Mesodermal cell (in vitro differentiated cells): ENCODE measurements around the gene ADD2.

Experiments used
- H3K27ac ChIP-seq: 2 replicates; pipeline ENCODE4 v1.7.0; 2013; ENCODE audit warnings: mild to moderate bottlenecking, low read depth, low read length, moderate library complexity; ENCODE audit not compliant: severe bottlenecking
- H3K36me3 ChIP-seq: 2 replicates; pipeline ENCODE4 v1.7.1; 2013; ENCODE audit warnings: mild to moderate bottlenecking, low read length, moderate library complexity; ENCODE audit not compliant: control insufficient read depth, insufficient read depth
- H3K4me1 ChIP-seq: one replicate; pipeline ENCODE4 v1.7.1; 2013; ENCODE audit warnings: mild to moderate bottlenecking, low read length; ENCODE audit not compliant: insufficient read depth, control insufficient read depth, poor library complexity, severe bottlenecking
- H3K4me3 ChIP-seq: 2 replicates; pipeline ENCODE4 v1.7.0; 2013; ENCODE audit warnings: low read length, control low read depth, mild to moderate bottlenecking; ENCODE audit not compliant: insufficient read depth, poor library complexity, severe bottlenecking; ENCODE audit errors: extremely low read depth
- H3K9me3 ChIP-seq: 2 replicates; pipeline ENCODE4 v1.7.1; 2013; ENCODE audit warnings: mild to moderate bottlenecking, low read length, moderate library complexity; ENCODE audit not compliant: control insufficient read depth
- WGBS, 2 experiments: methylation state at CpG; one replicate each; pipeline ENCODE4 v1.1.5; 2013; ENCODE audit warnings: missing lambda C conversion rate in 2 of 2; ENCODE audit not compliant: insufficient coverage in 2 of 2; 5-methylcytosine and 5-hydroxymethylcytosine counted together

The ADD2 gene

GRCh38 chr2:70698847-70699246 is 69.2 kb downstream of the ADD2 start:
- no peak overlapping the region for H3K4me3 ChIP-seq
- 73 to 87% methylated on average over 2 to 3 of the region's 3 CpGs for WGBS, 2 experiments
- H3K27ac ChIP-seq = no peak overlapping the region
- H3K36me3 ChIP-seq = no peaks in the 10 kb centered on the region
- H3K4me1 ChIP-seq = no peaks in the 10 kb centered on the region
- no peaks in the 10 kb centered on the region for H3K9me3 ChIP-seq

GRCh38 chr2:70697603-70698383 is 70.2 kb downstream of the ADD2 start:
- Histone ChIP-seq H3K9me3 (no peaks in the 10 kb centered on the region), H3K36me3 (no peaks in the 10 kb centered on the region), H3K4me1 (no peaks in the 10 kb centered on the region), H3K4me3 (no peak overlapping the region), H3K27ac (no peak overlapping the region)
- 94 to 95% methylated on average over 7 to 10 of the region's 12 CpGs for WGBS, 2 experiments

GRCh38 chr2:70696142-70696541 is 71.9 kb downstream of the ADD2 start:
- Histone ChIP-seq H3K4me1 (no peaks in the 10 kb centered on the region), H3K4me3 (no peak overlapping the region), H3K36me3 (peaks cover 4% of the 10 kb centered on the region), H3K9me3 (no peaks in the 10 kb centered on the region), H3K27ac (no peak overlapping the region)
- WGBS, 2 experiments = 95% methylated on average over 5 to 6 of the region's 6 CpGs

- H3K27ac ChIP-seq = no peak overlapping the region
- H3K9me3 ChIP-seq = no peaks in the 10 kb centered on the region
- H3K4me1 ChIP-seq = no peaks in the 10 kb centered on the region
- no peak overlapping the region for H3K4me3 ChIP-seq
- peaks cover 4% of the 10 kb centered on the region for H3K36me3 ChIP-seq
- WGBS, 2 experiments = 94 to 97% methylated on average over 11 of the region's 17 CpGs
These were observed 75.7 kb downstream of the ADD2 start for GRCh38 chr2:70692256-70692655.

- H3K9me3 ChIP-seq = no peaks in the 10 kb centered on the region
- WGBS, 2 experiments = 90 to 93% methylated on average over 8 of the region's 8 CpGs
- no peak overlapping the region for H3K4me3 ChIP-seq
- no peak overlapping the region for H3K27ac ChIP-seq
- H3K4me1 ChIP-seq = peaks cover 3% of the 10 kb centered on the region
- peaks cover 4% of the 10 kb centered on the region for H3K36me3 ChIP-seq
These were observed 76.4 kb downstream of the ADD2 start for GRCh38 chr2:70691497-70692140.

- peaks cover 4% of the 10 kb centered on the region for H3K36me3 ChIP-seq
- no peak overlapping the region for H3K27ac ChIP-seq
- H3K4me1 ChIP-seq = peaks cover 3% of the 10 kb centered on the region
- H3K4me3 ChIP-seq = no peak overlapping the region
- H3K9me3 ChIP-seq = no peaks in the 10 kb centered on the region
- 92 to 94% methylated on average over 2 to 3 of the region's 3 CpGs for WGBS, 2 experiments
These were observed 77.2 kb downstream of the ADD2 start for GRCh38 chr2:70690846-70691245.

- peaks cover 3% of the 10 kb centered on the region for H3K4me1 ChIP-seq
- no peak overlapping the region for H3K27ac ChIP-seq
- peaks cover 4% of the 10 kb centered on the region for H3K36me3 ChIP-seq
- no peaks in the 10 kb centered on the region for H3K9me3 ChIP-seq
- WGBS, 2 experiments = 63 to 93% methylated on average over 2 to 4 of the region's 5 CpGs
- H3K4me3 ChIP-seq = no peak overlapping the region
These were observed 79.6 kb downstream of the ADD2 start for GRCh38 chr2:70688427-70688826.

GRCh38 chr2:70687461-70687795 is 80.6 kb downstream of the ADD2 start:
- Histone ChIP-seq H3K9me3 (no peaks in the 10 kb centered on the region), H3K27ac (no peak overlapping the region), H3K36me3 (peaks cover 4% of the 10 kb centered on the region), H3K4me1 (peaks cover 3% of the 10 kb centered on the region), H3K4me3 (no peak overlapping the region)
- WGBS, 2 experiments = no CpG with 5 or more reads among the region's 4 CpGs

- peaks cover 3% of the 10 kb centered on the region for H3K4me1 ChIP-seq
- H3K36me3 ChIP-seq = no peaks in the 10 kb centered on the region
- H3K9me3 ChIP-seq = no peaks in the 10 kb centered on the region
- 56 to 85% methylated on average over 6 to 11 of the region's 11 CpGs for WGBS, 2 experiments
- H3K27ac ChIP-seq = no peak overlapping the region
- H3K4me3 ChIP-seq = no peak overlapping the region
These were observed 81.2 kb downstream of the ADD2 start for GRCh38 chr2:70686577-70687460.

GRCh38 chr2:70685771-70686171 is 82.2 kb downstream of the ADD2 start:
- no peak overlapping the region for H3K27ac ChIP-seq

More at GRCh38 chr2:70685771-70686171, 82.2 kb downstream of the ADD2 start:
- Histone ChIP-seq H3K4me3 (no peak overlapping the region), H3K36me3 (no peaks in the 10 kb centered on the region), H3K9me3 (no peaks in the 10 kb centered on the region), H3K4me1 (peaks cover 3% of the 10 kb centered on the region)
- 87 to 92% methylated on average over 5 to 6 of the region's 6 CpGs for WGBS, 2 experiments
